HG03571 (cell line): ENCODE data around the gene NFKB1.
"Not testable (repeated sequence)": the region's sequence is repeated elsewhere in the genome, so short reads cannot be mapped to it uniquely, and the experiment has no call there.

Experiments
- ATAC-seq: cut with Tn5 transposase; IDR thresholded peaks from one replicate; pipeline ENCODE4 v1.9.1; 2021; ENCODE audit not compliant: unreplicated experiment

Gene NFKB1

DNA sequence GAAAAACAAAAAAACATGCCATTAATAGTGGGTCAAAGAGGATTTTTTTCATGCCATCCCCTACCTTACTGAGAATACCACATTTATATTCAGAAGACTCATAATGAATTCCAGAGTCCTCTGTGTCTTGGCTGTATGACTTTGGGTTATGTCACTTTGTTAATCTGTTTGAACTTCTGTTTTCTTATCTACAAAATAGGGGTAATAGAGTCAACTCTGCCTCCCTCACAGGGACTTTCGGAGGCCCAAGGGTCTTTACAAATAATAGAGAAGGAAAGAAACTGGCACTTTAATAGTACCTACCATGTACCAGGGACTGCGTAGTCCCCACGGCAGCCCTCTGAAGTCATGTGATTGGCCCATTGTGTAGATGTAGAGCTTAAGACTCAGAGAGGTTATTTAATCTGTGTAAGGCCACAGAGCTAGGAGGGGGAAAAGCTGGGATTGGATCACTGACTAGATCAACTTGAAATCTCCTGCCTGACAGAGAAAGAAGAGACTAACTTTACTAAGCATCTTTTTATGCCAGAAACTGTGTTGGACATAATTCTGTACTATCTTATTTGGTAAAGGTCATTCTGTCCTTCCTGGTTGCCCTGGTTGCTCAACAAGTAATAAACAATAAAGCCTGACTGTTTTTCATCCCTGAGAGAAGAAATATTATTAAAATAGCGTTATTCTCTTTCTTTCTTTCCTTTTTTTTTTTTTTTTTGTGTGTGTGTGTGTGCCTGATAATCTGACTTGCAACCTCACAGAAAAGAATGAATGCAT lies 59.6 kb downstream of the NFKB1 start:
- ATAC-seq = no peak

DNA sequence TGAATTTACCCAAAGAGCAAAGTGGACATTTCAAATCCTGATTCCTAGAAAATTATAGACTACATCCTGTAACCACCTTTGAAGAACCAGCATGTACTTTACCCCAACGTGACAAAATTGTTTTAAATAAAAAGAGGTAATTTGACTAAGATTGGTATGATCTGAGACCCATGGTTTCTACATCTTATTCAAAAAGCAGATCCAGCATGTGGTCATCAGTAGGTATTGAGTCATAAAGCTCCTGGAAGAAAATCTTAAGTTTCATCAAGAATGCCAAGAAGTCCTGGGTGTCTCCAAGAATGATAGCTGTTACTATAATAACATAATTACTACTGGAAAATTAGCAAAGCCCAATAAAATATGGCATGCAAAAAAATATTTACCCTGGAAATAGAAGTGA lies 61.8 kb downstream of the NFKB1 start:
- no peak for ATAC-seq

DNA sequence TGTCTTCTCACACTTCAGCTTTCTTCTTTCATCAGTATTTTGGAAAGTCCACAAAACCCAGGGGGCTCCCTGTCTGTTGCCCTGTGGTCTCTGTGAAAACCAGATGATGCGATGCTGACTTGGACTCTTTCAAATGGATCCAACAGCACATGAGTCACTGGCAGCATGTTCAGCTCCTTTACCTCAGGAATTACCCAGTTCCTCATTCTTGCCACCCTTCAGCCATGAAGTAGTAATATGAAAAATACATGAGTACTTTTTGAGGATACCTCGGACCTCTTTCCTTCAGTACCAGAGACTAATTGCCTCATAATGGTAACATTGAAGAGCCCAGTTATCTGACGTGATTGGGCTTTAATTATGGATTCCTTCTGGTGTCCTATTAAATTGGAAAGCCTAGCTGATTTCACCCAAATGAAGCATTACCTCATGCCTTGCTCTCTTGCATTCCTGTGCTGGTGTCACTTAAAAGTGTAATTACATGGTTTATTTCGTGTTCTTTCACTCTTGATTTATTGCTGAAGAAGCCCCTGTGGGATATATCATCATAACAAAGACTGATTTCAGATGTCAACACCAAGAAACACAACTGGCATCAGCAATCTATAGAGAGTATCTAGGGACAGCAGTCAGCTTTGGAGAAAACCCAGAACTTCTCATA lies 63.4 kb downstream of the NFKB1 start:
- peak; percentile 75 for ATAC-seq

DNA sequence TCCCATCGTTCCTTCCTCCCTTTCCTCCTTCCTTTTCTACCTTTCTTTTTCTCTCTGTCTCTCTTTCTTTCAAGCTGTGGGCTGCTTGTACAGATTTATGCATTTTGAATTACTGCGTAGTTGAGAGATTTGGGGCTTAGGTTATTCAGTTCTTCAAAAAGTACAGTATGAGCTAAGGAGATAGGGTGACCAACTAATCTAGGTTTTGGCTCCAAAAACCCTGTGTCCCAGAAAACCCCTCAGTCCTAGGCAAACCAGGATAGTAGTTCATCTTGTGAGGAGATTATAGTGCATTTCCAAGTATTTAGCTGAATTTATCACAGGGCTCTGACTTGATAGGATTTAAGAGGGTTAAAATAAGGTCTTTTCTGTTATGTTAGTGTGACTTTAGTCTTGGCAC lies 64.5 kb downstream of the NFKB1 start:
- no peak for ATAC-seq

DNA sequence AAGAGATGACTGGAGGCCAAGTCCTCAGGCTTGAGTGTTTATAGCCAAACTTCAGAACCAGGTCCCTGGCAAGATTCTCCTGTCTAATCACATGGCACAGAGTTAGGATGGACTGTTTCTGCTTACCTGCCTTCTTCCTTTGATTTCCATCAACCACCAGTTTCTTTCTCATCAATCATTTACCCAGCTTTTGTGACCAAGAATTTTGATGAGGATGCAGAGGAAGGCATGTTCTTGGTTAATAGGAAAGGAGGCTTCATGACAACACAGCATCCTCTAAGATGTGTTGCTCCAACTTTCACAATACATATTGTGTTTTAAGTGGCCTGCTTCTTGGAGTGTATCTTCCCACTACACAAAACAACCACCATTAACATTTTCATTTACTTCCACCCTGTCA lies 65.3 kb downstream of the NFKB1 start:
- ATAC-seq = no peak

DNA sequence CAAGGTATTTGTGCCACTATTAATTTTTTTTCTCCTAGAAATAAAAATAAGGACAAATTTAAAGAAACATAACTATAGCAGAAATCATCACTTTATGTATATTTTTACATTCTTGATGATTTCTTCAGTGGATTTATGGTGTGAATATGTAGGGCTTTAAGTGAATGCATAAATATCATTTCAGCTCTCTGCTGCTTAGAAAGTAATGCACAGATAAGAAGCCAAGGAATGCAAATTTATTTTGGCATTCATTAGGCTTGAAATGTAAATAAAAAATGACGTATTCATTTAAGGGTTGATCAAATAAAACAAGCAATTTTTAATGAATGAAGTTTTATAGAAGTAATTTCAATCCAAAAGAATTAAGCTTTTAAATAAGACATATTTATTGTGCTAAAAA lies 66.3 kb downstream of the NFKB1 start:
- ATAC-seq = no peak

DNA sequence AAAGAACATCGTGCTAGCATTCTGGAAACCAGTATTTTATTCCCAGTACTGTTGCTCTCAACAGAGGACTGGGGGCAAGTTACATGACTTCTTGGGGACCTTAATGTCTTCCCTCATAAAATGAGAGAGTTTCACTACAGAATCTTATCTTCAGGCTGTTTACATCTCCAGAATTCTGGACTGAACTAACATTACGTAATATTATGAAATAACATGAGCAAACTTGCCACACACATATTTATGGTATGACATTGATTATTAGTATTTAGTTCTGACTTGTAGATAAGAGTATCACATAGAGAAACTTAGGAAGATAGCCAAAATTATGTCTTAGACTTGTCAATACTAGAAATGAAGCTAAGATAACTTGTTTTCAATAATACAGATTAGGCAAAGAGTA lies 68.0 kb downstream of the NFKB1 start:
- no peak for ATAC-seq

DNA sequence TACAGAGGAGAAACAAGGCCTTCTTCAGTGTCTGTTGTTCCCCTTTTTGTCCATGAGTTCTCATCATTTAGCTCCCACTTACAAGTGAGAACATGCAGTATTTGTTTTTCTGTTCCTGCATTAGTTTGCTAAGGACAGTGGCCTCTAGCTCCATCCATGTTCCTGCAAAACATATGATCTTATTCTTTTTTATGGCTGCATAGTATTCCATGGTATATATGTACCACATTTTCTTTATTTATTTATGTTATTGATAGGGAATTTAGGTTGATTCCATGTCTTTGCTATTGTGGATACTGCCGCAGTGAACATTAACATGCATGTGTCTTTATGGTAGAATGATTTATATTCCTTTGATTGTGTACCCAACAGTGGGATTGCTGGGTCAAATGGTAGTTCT lies 69.1 kb downstream of the NFKB1 start:
- ATAC-seq = not testable (repeated sequence)

DNA sequence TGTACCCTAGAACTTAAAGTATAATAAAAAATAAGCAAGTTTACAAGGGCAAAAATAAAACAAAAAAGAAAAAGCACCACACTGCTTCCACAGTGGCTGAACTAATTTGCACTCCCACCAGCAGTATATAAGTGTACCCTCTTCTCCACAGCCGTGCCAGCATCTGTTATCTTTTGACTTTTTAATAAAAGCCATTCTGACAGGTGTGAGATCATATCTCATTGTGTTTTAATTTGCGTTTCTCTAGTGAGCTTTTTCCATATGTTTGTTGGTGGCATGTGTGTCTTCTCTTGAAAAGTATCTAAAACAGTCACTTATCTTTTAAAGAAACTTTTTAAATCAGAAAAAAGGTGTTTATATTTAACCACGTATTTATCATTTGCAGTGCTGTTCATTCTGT lies 71.3 kb downstream of the NFKB1 start:
- no peak for ATAC-seq

DNA sequence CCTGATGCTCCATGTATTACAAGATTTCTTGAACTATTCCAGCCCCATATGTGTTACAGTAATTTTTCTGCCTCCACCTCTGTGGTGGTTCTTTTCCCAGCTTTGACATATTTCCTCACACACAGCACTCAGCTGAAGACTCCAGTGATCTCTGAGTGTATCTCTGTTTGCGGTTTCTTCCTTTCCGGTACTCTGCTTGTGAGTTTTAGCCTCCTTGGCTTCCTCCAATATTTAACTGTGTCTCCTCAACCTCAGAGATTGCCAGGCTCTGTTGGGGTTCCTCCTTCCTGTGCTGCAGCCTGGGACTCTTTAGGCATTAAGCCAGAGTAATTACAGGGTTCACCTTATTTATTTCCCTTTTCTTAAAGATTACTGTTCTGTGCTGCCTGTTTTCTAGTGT lies 73.2 kb downstream of the NFKB1 start:
- no peak for ATAC-seq

DNA sequence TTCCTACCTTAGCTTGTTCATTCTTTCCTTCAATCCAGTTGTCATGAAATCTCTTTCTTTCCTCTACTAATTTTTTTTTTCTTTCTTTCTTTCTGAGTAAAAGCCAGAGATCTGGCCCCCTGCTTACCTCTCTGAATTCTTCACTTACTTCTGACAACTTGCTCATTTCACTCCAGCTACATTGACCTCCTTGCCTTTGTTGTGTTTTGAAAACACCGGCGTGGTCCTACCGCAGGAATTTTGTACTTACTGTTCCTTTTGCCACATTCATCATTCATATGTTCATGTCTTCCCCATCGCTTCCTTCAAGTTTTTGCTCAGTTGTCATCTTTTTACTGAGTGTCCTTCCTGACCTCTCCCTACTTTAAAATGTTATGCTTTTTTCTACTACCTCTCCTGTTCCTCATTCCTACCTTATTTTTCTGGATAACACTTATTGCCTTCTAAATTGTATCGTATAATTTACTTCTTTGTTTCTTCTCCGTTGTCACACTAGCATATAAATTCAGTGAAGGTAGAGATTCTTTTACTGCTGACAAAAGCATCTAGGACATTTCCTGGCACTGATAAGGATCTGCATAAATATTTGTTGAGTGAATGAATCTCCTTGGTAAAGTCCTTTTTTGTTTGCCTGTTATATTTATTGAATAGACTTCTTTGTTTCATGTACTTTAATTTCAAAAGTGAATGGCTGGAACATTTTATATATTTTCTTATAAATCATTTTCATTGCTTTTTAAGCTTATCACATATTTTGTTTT lies 74.4 kb downstream of the NFKB1 start:
- ATAC-seq = no peak

DNA sequence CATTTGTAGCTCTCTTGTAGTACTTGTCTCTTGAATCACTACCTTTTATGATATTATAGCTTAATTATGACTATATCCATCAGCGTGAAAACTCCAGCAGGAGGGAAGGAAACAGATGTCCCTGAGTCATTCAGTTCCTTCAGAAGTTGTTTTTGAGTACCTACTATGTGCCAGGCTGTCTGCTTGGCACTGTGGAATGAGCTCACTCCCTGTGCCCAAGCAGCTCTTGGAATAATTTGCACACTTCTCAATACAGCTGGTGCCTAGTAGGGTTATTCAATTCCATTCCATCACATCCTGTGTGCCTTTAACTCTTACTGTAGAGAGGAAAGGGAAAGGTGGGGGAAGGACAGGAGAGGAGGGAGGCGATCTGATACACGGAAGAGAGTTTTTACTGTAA lies 77.1 kb downstream of the NFKB1 start:
- no peak for ATAC-seq

DNA sequence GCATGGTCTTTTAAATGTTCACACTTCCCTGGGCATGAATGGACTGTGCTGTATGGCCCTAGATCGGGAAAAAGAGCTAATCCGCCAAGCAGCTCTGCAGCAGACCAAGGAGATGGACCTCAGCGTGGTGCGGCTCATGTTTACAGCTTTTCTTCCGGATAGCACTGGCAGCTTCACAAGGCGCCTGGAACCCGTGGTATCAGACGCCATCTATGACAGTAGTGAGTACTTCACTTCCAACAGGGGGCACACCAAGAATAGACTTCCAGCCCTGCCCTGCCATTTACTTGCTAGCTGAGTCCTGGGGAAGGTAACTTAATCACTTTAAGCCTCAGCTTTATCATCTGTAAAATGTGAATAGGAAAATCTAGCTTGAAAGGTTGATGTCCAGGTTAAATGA lies 77.7 kb downstream of the NFKB1 start:
- no peak for ATAC-seq

DNA sequence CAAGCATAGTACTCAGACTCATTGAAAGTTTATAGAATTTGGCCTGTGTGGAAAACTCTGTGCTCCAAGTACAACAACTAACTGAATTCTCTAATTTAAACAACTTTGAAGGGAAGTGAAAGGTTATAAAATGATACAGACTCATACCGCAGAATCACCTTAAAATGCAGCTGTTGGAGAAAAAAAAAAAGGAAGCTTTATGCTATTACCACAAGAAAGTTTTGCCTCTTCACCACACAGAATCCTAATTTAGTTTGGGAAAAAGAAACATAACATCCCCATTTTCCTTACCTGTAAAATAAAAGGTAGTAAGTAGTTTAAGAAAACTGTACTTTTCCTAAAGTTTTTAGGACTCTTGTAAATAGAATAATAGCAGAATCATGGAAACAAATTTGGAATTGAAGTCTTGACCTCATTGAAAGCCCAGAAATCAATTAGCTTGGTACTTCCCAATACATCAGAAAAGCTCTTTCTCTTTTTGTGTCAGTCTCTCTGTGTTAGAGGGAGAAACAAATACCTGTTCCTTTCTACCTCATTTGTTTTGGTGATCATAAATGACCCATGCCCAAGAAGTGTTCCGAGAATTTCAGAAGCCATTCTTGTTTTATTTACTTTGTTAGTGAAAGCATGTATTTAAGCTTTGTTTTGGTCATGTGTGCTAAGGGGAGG lies 78.8 kb downstream of the NFKB1 start:
- ATAC-seq = no peak

DNA sequence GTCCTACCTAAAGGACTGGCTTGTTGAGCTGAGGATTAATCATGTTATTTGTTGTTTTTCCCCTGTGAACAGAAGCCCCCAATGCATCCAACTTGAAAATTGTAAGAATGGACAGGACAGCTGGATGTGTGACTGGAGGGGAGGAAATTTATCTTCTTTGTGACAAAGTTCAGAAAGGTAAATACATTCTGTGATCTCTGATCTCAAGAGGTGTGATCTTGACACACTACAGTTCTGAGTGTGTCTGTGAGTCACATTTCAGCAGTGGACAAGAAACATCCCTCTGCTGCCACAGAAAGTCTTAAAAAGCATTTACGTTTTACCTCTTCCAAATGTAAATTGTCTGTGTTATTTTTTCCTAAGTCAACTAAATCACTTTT lies 79.3 kb downstream of the NFKB1 start:
- ATAC-seq = no peak

DNA sequence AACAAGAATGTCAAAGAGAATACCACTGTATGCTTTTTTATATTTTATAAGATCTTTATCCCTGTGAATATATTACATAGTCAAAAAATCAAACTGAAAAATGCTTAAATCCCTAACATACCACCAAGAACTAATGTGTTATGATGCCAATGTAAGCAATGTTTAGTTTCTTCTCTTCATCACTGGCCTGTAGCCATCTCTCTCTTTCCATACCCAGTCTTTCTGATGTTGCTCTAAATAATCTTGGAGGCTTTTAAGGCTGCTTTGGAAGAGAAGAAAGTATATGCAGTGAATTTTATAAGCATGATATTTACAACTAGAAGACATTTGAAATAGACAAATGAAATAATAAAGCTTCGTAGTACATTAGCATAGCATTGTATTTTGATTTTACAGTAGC lies 82.9 kb downstream of the NFKB1 start:
- no peak for ATAC-seq

DNA sequence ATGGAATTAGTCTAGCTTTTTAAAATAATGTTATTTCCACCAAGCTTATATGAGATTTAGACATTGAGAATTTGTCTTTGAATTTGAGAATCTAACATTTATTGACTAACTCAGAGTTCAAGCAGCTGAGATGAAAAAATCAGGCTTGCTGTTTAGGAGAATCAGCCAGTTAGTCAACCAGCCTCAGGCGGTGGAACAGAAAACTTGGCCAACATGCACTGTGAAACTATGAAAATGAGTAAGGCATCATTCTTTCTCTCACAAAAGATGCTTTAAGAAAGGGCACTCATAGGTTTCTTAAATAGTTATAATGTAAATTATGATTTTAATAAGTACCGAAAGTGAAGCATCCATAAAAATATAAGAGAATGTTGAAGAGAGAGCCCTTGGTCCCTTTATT lies 84.2 kb downstream of the NFKB1 start:
- ATAC-seq = no peak

DNA sequence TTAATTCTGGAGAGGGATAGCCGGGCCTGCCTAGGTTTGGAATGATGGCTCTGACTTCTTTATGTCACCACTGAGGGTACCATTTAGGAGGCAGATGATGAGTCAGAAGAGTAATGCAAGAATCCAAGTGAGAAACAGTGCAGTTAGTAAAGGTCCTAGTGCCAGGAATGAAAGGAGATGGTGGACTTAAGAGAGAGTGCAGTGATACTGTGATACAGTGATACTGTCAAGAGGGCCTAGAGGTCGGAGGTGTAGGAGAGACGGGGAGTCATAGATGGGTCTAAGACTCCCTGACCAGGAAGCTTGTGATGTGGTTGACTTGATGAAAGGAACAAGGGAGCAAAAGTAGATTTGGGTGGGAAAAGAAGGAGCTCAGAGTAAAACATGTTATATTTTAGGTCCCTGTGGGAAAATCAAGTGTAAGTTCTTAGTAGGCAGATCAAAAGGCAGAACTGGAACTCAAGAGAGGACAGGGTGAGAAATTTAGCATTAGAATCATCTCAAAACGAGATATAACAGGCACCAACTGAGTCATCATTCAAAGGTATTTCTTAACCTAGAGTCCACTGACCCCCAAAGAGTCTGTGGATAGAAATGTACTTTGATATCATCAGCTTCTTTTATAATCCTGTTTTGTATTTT lies 85.0 kb downstream of the NFKB1 start:
- ATAC-seq = peak; percentile 43

DNA sequence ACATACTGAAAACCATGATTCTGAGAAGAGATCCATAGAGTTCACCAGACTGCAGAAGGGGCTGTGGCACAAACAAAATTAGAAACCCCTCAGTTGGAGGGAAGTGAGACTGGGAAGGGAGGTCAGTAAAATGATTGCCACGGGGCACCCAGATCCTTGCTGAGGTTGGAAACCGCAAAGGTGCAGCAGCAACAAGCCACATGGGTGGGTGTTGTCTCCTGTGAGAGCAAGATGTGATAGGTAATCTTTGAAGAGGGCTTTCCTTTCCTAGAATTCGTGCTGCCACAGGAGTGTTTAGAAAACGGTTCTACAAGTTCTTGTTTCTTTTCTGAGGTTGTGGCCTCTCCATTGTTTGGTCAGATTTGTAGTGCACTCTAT lies 85.5 kb downstream of the NFKB1 start:
- ATAC-seq = peak; percentile 40

DNA sequence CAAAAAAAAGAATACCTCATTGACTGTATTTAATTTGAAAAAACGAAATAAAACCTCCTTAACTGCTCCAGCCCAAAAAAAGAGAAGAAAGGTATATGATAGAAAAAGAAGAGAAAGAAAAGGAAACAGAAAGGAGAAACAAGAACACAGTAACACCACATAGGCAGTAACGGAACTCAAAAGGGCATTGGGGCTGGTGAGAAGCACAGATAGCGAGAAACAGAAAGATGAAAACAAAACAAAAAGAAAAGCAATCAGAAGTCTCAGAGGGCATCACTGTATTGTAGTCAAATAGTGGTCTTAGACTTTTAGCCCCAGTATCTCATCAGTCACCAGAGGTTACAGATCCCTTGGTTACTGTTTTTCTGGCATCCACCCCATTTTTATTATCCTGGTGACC lies 88.6 kb downstream of the NFKB1 start:
- ATAC-seq = no peak

DNA sequence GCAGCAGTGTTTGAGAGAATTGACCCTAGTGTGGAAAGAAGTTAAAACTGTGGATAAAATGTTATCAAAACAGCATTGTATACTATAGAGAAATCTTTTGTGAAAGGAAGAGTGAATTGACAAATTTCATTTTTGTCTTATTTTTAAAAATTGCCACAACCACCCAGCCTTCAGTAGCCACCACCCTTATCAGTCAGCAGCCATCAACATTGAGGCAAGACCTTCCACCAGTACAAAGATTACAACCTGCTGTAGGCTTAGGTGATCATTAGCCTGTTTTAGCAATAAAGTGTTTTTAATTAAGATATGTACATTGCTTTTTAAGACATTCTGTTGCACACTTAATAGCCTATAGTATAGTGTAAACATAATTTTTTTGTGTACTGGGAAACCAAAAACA lies 91.1 kb downstream of the NFKB1 start:
- ATAC-seq = no peak
